ENCODE measurements around the gene P4HB. TPM values are rescaled to one million over a fixed set of nuclear protein-coding genes. Genes with fewer than 3 reads are reported as not detected.

P4HB gene
- total and polyA plus RNA-seq, 9 donors, result 383 to 577 (median 443) TPM

DNA sequence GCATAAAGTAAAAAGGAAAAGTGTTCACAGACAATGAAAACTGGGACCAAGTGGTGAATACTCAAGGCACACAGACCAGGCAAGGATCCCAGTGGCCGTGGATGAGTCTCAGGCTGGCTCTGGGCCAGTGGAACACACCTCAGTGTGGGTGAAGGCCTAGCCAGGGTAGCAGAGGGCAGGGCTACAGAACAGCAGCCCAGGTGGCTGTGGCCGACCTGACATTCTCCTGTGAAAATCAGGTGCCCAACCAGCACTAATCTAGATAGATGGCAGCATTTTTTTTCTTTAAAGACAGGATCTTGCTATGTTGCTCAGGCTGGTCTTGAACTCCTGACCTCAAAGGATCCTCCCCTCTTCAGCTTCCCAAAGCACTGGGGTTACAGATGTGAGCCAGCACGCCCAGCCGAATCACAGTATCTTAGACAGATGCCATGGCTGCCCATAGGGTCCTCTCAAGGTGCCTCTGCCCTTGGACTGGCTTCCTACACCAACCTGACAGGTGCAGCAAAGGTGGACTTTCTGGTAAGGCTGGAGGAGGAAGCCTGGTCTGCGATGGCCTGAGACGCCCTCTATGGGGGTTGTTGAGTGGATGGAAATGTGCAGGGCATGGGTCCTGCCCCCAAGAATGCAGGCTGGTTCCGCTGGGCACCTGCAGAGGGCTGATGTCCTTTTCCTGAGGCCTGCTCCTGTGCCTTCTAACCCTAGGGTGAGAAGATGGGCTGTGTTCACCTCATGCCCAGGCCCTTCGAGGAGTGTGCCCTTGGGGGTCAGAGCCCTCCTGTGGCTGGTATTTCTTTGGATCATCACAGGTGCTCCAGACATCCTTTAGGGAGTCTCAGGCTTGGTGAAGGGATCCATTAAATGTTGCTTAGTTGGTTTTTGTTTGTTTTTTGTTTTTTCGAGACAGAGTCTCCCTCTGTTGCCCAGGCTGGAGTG is 3.8 kb upstream of the P4HB start:
- Histone ChIP-seq H3K27me3 (ENCODE audit: control insufficient read depth, insufficient read depth, low read length) (no peaks in the 10 kb centered on the region), H3K4me1 (ENCODE audit: control insufficient read depth, insufficient read depth, low read length) (peaks cover 59% of the 10 kb centered on the region), H3K36me3 (ENCODE audit: control insufficient read depth, insufficient read depth, low read length) (peaks cover 60% of the 10 kb centered on the region), H3K4me3 (ENCODE audit: low read length) (no peak overlapping the region), H3K9me3 (replicated peaks; ENCODE audit: control insufficient read depth, low read depth, low read length) (no peaks in the 10 kb centered on the region), H3K27ac (ENCODE audit: low read length) (no peak overlapping the region)
- DNase-seq, result no peak
- WGBS (ENCODE audit: insufficient coverage), result 73% methylated on average over 6 of the region's 9 CpGs

DNA sequence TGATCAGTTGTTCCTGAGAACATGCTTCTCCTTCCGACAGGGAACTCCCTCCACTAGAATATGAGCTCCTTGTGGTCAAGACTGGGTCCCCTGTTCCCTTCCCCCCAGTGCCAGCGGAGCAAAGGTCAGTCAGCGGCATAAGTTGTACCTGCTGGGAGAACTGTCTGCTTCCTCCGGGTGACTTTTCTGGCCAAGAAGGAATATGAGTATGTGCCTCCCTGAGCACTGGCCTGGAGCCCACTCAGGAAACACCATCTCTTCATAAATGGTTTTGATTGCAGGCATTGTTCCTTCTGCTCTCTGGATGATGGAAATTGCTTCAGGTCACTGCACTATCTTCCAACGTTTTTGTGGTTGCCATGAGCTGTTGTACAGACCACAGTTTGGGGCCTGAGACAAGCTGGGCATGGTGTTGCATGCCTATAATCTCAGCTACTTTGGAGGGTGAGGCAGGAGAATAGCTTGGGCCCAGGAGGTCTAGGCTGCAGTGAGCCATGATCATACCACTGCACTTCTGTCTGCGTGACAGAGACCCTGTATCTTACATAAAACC is 2.9 kb upstream of the P4HB start:
- Histone ChIP-seq H3K4me1 (ENCODE audit: control insufficient read depth, insufficient read depth, low read length) (peaks cover 59% of the 10 kb centered on the region), H3K36me3 (ENCODE audit: control insufficient read depth, insufficient read depth, low read length) (peaks cover 60% of the 10 kb centered on the region), H3K9me3 (replicated peaks; ENCODE audit: control insufficient read depth, low read depth, low read length) (no peaks in the 10 kb centered on the region), H3K4me3 (ENCODE audit: low read length) (no peak overlapping the region), H3K27ac (ENCODE audit: low read length) (no peak overlapping the region), H3K27me3 (ENCODE audit: control insufficient read depth, insufficient read depth, low read length) (no peaks in the 10 kb centered on the region)
- no peak for DNase-seq
- WGBS (ENCODE audit: insufficient coverage), result 76% methylated on average over 4 of the region's 6 CpGs

DNA sequence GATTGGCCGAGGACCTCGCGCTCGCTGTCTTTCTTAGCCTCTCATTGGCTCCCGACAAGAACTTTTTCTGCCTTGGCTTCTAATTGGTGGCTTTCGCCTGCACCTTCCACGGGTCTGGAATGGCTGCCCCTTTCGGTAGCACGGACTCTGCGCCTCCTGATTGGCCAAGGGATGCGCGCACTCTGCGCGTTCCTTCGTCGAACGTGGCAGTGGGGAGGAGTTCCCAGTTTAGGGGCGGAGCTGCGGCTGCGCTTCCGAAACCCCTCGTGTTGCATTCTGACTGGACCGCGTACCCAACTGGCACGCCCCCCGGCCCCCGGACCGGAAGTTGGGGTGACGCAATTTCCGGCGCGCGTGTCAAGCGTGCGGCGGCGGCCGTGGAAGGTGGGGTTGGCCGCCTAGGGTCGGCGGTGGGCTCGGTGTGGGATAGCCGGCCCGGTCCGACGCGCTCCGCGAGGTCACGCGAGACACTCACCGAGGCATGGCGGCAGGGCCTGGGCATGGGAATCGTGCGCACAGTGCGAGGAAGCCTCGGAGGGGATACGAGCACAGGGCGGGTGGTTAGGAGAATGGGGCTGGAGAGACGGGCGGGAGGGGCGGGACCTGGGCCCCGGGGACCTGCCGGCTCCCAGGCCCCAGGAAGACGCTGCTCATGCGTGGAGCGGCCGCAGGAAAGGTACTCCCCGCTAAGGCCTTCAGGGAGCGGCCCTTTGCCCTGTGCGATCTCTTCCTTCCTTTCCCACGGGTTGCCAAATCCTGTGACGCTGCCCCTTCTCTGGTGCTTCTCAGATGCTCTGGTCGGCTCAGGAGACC is 627 bp upstream of the P4HB start:
- WGBS (ENCODE audit: insufficient coverage), result under 1% methylated on average over 74 of the region's 74 CpGs
- DNase-seq, result peak; percentile 100
- Histone ChIP-seq H3K36me3 (ENCODE audit: control insufficient read depth, insufficient read depth, low read length) (peaks cover 60% of the 10 kb centered on the region), H3K4me1 (ENCODE audit: control insufficient read depth, insufficient read depth, low read length) (peaks cover 46% of the 10 kb centered on the region), H3K9me3 (replicated peaks; ENCODE audit: control insufficient read depth, low read depth, low read length) (no peaks in the 10 kb centered on the region), H3K27me3 (ENCODE audit: control insufficient read depth, insufficient read depth, low read length) (no peaks in the 10 kb centered on the region), H3K27ac (ENCODE audit: low read length) (peak overlapping the region; percentile 98), H3K4me3 (ENCODE audit: low read length) (peak overlapping the region; percentile 78)

DNA sequence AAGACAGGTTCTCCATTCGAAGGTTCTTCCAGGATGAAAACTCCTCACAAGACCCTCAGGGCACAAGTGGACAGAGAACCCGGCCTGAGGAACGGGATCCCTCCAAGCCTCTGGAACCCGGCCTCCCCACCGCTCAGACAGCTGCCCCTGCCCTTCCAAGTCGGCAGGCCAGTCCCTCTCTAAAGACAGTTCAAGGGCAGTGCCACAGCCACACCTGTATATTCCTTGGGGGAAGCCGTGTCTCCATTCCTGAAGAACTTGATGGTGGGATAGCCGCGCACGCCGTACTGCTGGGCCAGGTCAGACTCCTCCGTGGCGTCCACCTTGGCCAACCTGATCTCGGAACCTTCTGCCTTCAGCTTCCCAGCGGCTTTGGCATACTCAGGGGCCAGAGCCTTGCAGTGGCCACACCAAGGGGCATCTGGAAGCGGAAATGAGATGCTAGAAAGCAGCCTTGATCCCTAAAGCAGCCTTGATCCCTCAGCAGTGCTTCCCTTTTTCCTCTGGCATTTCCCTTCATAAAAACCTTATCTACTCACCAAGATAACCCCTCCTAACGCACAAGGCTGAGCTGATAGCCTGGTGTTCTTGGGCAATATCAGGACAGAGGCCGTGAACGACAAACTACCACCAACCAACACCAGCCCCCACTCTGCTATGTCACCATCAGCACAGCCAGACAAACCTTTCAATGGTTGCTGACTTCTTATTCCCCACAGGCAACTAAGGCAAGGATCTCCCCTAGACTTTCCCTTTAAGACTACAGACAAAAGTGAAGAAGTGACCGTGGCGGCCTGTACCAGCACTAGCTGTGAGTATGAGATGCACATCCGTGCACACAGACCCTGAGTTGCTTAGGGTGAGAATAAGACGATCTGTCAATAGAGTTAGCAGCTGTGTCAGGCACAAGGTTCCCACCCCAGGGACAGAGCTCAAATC is 1.1 kb downstream of the P4HB start:
- peak overlapping the region; percentile 88 for H3K27ac ChIP-seq (ENCODE audit: low read length)

DNA sequence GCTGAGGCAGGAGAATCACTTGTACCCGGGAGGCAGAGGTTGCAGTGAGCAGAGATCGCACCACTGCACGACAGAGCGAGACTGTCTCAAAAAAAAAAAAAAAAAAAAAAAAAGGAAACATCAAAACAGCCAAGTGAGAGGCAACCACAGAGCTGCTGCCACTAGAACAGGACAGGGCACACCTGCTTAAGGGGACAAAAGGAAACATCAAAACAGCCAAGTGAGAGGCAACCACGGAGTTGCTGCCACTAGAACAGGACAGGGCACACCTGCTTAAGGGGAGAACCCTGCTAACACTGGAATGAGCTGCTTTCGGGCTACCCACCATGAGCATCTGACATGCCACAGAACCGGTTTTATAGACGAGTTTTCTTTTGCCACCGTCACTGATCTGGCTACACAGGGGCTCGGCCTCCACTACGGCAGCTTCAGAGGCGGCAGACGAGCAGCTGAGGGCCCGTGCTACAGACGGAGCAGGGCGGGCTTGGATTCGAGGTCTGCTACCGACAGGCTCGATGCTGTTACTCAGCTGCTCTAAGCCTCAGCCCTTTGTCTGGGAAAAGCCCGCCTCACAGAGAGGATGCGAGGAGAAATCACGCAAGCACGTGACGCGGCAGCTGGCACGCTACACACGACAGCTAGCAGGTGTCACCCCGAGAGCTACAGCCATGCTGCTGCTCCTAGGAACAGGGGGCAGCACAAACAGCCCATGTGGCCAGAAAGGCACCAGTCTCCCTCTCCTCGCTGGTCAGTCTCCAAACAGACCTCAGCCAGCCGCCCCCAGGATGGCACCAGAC is 2.0 kb downstream of the P4HB start:
- Histone ChIP-seq H3K27ac (ENCODE audit: low read length) (peak overlapping the region; percentile 88), H3K36me3 (ENCODE audit: control insufficient read depth, insufficient read depth, low read length) (peaks cover 64% of the 10 kb centered on the region), H3K27me3 (ENCODE audit: control insufficient read depth, insufficient read depth, low read length) (no peaks in the 10 kb centered on the region), H3K4me3 (ENCODE audit: low read length) (peak overlapping the region; percentile 66), H3K4me1 (ENCODE audit: control insufficient read depth, insufficient read depth, low read length) (peaks cover 41% of the 10 kb centered on the region), H3K9me3 (replicated peaks; ENCODE audit: control insufficient read depth, low read depth, low read length) (no peaks in the 10 kb centered on the region)
- peak; percentile 39 for DNase-seq
- WGBS (ENCODE audit: insufficient coverage), result 77% methylated on average over 26 of the region's 30 CpGs

More for the DNA sequence above, 1.1 kb downstream of the P4HB start:
- 62% methylated on average over 20 of the region's 23 CpGs for WGBS (ENCODE audit: insufficient coverage)
- H3K9me3 ChIP-seq (replicated peaks; ENCODE audit: control insufficient read depth, low read depth, low read length), result no peaks in the 10 kb centered on the region
- H3K27me3 ChIP-seq (ENCODE audit: control insufficient read depth, insufficient read depth, low read length), result no peaks in the 10 kb centered on the region
- peak overlapping the region; percentile 66 for H3K4me3 ChIP-seq (ENCODE audit: low read length)
- peaks cover 41% of the 10 kb centered on the region for H3K4me1 ChIP-seq (ENCODE audit: control insufficient read depth, insufficient read depth, low read length)
- H3K36me3 ChIP-seq (ENCODE audit: control insufficient read depth, insufficient read depth, low read length), result peaks cover 64% of the 10 kb centered on the region
- DNase-seq, result no peak

DNA sequence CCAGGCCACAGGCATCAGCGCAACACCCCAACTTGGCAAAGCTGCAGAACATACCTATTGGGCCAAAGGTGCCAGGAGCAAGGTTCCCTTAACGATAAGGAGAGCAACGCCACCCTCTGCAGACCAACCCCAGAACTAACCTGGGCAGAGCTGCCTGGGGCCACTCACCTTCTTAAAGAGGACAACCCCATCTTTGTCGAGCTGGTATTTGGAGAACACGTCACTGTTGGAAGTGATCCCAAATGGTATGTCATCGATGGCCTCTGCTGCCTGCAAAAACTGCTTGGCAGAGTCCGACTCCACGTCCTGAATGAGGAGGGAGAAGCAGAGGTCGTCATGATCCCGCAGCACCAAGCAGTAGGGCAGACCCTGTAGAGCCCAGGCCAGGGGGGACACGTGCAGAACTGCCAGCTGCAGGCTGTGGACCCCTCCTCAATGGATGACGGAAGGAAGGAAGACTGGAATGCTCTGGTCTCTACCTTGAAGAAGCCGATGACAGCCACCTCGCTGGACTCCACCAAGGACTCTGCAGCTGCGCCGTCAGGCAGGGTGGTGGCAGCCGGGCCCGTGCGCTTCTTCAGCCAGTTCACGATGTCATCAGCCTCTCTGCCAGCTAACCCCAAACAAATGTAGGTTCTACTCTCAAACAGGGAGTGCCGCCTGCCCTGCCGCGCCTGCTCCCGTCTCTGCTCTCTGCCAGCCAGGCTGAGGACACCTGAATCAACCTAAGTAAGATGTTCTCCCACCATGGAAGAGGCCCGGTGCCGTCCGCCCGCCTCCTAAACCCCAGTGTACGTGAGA is 5.2 kb downstream of the P4HB start:
- Histone ChIP-seq H3K4me1 (ENCODE audit: control insufficient read depth, insufficient read depth, low read length) (peaks cover 24% of the 10 kb centered on the region), H3K27me3 (ENCODE audit: control insufficient read depth, insufficient read depth, low read length) (no peaks in the 10 kb centered on the region), H3K9me3 (replicated peaks; ENCODE audit: control insufficient read depth, low read depth, low read length) (no peaks in the 10 kb centered on the region), H3K4me3 (ENCODE audit: low read length) (no peak overlapping the region), H3K27ac (ENCODE audit: low read length) (no peak overlapping the region), H3K36me3 (ENCODE audit: control insufficient read depth, insufficient read depth, low read length) (peaks cover 86% of the 10 kb centered on the region)
- 82% methylated on average over 23 of the region's 29 CpGs for WGBS (ENCODE audit: insufficient coverage)
- no peak for DNase-seq

DNA sequence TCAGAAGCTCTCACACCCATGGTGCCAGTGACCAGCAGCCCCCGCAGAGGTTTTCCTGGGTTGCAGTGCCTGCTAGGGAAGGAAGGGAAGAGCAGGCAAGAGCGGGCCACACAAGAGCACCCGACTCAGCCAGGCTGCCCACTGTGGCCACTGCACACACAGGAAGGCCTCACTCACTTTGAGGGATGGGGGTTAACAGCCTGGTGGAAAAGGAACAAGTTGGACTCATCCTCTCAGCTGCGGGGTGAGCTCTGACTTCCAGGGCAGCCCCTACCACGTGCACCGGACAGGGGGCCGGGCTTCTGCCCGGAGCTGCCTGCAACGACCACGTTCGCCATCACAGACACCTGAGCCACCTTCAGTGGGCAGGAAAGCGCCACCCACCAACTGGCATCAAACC is 8.1 kb downstream of the P4HB start:
- Histone ChIP-seq H3K27ac (ENCODE audit: low read length) (no peak overlapping the region), H3K4me1 (ENCODE audit: control insufficient read depth, insufficient read depth, low read length) (no peaks in the 10 kb centered on the region), H3K36me3 (ENCODE audit: control insufficient read depth, insufficient read depth, low read length) (peaks cover 81% of the 10 kb centered on the region), H3K9me3 (replicated peaks; ENCODE audit: control insufficient read depth, low read depth, low read length) (no peaks in the 10 kb centered on the region), H3K4me3 (ENCODE audit: low read length) (no peak overlapping the region), H3K27me3 (ENCODE audit: control insufficient read depth, insufficient read depth, low read length) (no peaks in the 10 kb centered on the region)
- DNase-seq, result no peak
- 90% methylated on average over 9 of the region's 12 CpGs for WGBS (ENCODE audit: insufficient coverage)

DNA sequence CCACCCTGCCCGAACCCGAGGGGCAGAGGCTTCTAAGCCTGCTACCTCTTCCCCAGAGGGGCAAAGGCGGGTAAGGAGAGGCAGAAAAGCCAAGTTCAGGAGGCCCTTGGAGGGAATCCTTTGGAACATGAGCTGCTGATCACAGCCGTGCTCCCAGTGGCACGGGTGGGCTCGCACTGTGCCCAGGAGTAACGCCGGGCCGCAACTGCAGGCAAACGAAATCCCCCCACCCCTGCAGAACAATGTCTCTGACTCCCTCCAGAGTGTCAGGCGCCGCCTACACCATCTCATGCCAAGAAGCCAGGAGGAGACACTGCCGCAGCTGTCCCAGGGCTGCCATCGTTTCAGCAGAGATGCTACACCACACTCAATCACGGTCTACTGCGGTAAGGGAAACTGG is 8.9 kb downstream of the P4HB start:
- H3K27ac ChIP-seq (ENCODE audit: low read length), result no peak overlapping the region
- H3K27me3 ChIP-seq (ENCODE audit: control insufficient read depth, insufficient read depth, low read length), result no peaks in the 10 kb centered on the region
- 91% methylated on average over 13 of the region's 16 CpGs for WGBS (ENCODE audit: insufficient coverage)
- peaks cover 83% of the 10 kb centered on the region for H3K36me3 ChIP-seq (ENCODE audit: control insufficient read depth, insufficient read depth, low read length)
- H3K9me3 ChIP-seq (replicated peaks; ENCODE audit: control insufficient read depth, low read depth, low read length), result no peaks in the 10 kb centered on the region
- H3K4me3 ChIP-seq (ENCODE audit: low read length), result no peak overlapping the region
- no peaks in the 10 kb centered on the region for H3K4me1 ChIP-seq (ENCODE audit: control insufficient read depth, insufficient read depth, low read length)
- no peak for DNase-seq
